ENCODE measurements around the gene DGKI.

The DGKI gene

GRCh38 chr7:137681657-137682562 lies 164.9 kb downstream of the DGKI start:
- no peak for DNase-seq

GRCh38 chr7:137674551-137675409 lies 172.0 kb downstream of the DGKI start:
- no peak for DNase-seq

- no peak for DNase-seq
Observed at GRCh38 chr7:137674048-137674447, 172.7 kb downstream of the DGKI start.

- DNase-seq, result no peak
Observed at GRCh38 chr7:137671920-137672319, 174.9 kb downstream of the DGKI start.

GRCh38 chr7:137670222-137671064 lies 176.3 kb downstream of the DGKI start:
- no peak for DNase-seq

- no peak for DNase-seq
Observed at GRCh38 chr7:137669706-137670105, 177.1 kb downstream of the DGKI start.

- DNase-seq, result no peak
Observed at GRCh38 chr7:137668404-137668803, 178.4 kb downstream of the DGKI start.

- no peak for DNase-seq
Observed at GRCh38 chr7:137667633-137668387, 179.0 kb downstream of the DGKI start.

GRCh38 chr7:137664846-137665245 lies 181.9 kb downstream of the DGKI start:
- no peak for DNase-seq

GRCh38 chr7:137661634-137662033 lies 185.1 kb downstream of the DGKI start:
- no peak for DNase-seq

GRCh38 chr7:137658190-137658900 lies 188.4 kb downstream of the DGKI start:
- no peak for DNase-seq

- DNase-seq, result no peak
Observed at GRCh38 chr7:137657476-137658189, 189.1 kb downstream of the DGKI start.

- DNase-seq, result no peak
Observed at GRCh38 chr7:137656850-137657232, 189.9 kb downstream of the DGKI start.

GRCh38 chr7:137656227-137656849 lies 190.4 kb downstream of the DGKI start:
- DNase-seq, result peak; percentile 31

GRCh38 chr7:137655804-137656203 lies 191.0 kb downstream of the DGKI start:
- no peak for DNase-seq

GRCh38 chr7:137652721-137653120 lies 194.1 kb downstream of the DGKI start:
- no peak for DNase-seq

- DNase-seq, result no peak
Observed at GRCh38 chr7:137647905-137648565, 198.7 kb downstream of the DGKI start.

GRCh38 chr7:137642472-137642871 lies 204.3 kb downstream of the DGKI start:
- DNase-seq, result no peak

- no peak for DNase-seq
Observed at GRCh38 chr7:137642031-137642430, 204.7 kb downstream of the DGKI start.

GRCh38 chr7:137636376-137636775 lies 210.4 kb downstream of the DGKI start:
- DNase-seq, result no peak

Data from SHP77 treated with DMSO at 0.1 percent for 48 hours (cell line).